Lung microvascular endothelial cell (primary cell): Measurements from ENCODE around the gene HIBCH. TPM values are rescaled to one million over a fixed set of nuclear protein-coding genes. Genes with fewer than 3 reads are reported as not detected.
"Not testable (repeated sequence)": the region's sequence is repeated elsewhere in the genome, so short reads cannot be mapped to it uniquely, and the experiment has no call there.

ENCODE experiments used
- DNase-seq, 2 donors: peaks; one replicate each; pipeline versions ENCODE4 v3.0.0 to v3.0.0-alpha.2; 2010; ENCODE audit warnings: low read depth in 2 of 2
- total RNA-seq: library from RNA; depleted of rRNA; stranded (reverse); fragments of >200 nt; gene quantifications from 2 replicates; pipeline ENCODE4 v1.2.1, GENCODE V29; 2014

The HIBCH gene
- total RNA-seq, 1 donor from 2014 or later: 13.9 TPM

GRCh38 chr2:190308031-190308430 is 11.6 kb downstream of the HIBCH start:
- DNase-seq: no peak

GRCh38 chr2:190304404-190304803 is 15.2 kb downstream of the HIBCH start:
- no peak for DNase-seq

- DNase-seq: no peak
Observed at GRCh38 chr2:190303647-190304046, 16.0 kb downstream of the HIBCH start.

- DNase-seq: no peak
Observed at GRCh38 chr2:190302052-190302451, 17.6 kb downstream of the HIBCH start.

- DNase-seq: no peak
Observed at GRCh38 chr2:190301032-190301431, 18.6 kb downstream of the HIBCH start.

- not testable (repeated sequence) for DNase-seq
Observed at GRCh38 chr2:190297880-190298279, 21.7 kb downstream of the HIBCH start.

GRCh38 chr2:190283783-190284182 is 35.8 kb downstream of the HIBCH start:
- DNase-seq: no peak

GRCh38 chr2:190280565-190281350 is 38.9 kb downstream of the HIBCH start:
- DNase-seq: peak in 1 of 2 donors; percentile 40

- DNase-seq: not testable (repeated sequence)
Observed at GRCh38 chr2:190279256-190280134, 40.1 kb downstream of the HIBCH start.

- DNase-seq: peak; percentile 59 to 77
Observed at GRCh38 chr2:190277234-190278112, 42.2 kb downstream of the HIBCH start.

GRCh38 chr2:190272457-190272842 is 47.2 kb downstream of the HIBCH start:
- no peak for DNase-seq

- DNase-seq: no peak
Observed at GRCh38 chr2:190271783-190272456, 47.7 kb downstream of the HIBCH start.

- DNase-seq: peak in 1 of 2 donors; percentile 19
Observed at GRCh38 chr2:190270298-190270697, 49.3 kb downstream of the HIBCH start.

- DNase-seq: not testable (repeated sequence)
Observed at GRCh38 chr2:190269699-190270098, 49.9 kb downstream of the HIBCH start.

GRCh38 chr2:190267302-190267701 is 52.3 kb downstream of the HIBCH start:
- DNase-seq: peak in 1 of 2 donors; percentile 73

GRCh38 chr2:190266314-190266713 is 53.3 kb downstream of the HIBCH start:
- no peak for DNase-seq

GRCh38 chr2:190261851-190262250 is 57.8 kb downstream of the HIBCH start:
- DNase-seq: no peak

- DNase-seq: no peak
Observed at GRCh38 chr2:190256087-190256486, 63.5 kb downstream of the HIBCH start.

GRCh38 chr2:190255676-190256075 is 64.0 kb downstream of the HIBCH start:
- DNase-seq: peak in 1 of 2 donors; percentile 25

- DNase-seq: no peak
Observed at GRCh38 chr2:190254063-190254850, 65.4 kb downstream of the HIBCH start.
